ENCODE data around the gene PASK. TPM values are rescaled to one million over a fixed set of nuclear protein-coding genes. Genes with fewer than 3 reads are reported as not detected.

PASK gene
- total RNA-seq, 5 donors from 2014 or later (not counting 1 experiment from before 2014, with no cell fraction given) = 80.5 to 272 (median 167) TPM

DNA sequence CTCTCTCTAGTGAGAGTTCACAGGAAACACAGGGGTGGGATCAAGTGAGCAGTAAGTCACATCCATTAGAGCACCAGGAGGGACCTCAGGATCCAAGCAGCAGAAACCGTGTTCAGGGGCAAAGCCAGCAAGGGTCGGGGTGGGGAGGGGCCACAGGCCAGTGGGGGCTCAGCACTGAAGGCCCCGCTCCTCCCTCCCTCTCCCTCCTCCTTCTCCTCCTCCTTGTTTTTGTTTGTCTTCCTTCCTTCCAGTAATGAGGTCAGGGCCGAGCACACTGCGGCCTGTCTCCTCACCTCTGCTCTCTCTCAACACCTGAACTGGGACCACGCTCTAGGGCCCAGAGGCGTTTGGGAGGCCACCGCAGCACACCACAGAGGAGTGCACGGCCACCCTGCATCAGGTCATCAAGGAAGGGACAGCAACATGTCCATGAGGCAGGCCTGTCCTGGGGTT, 68.1 kb downstream of the PASK start:
- no peaks in the 10 kb centered on the region for H3K27me3 ChIP-seq (replicated peaks in 1 of 2; ENCODE audit: control insufficient read depth in 2 of 2, extremely low read depth in 1 of 2, insufficient read depth in 2 of 2, low read length in 1 of 2)
- H3K9me3 Mint-ChIP-seq = peaks cover 3 to 6% (median 6%) of the 10 kb centered on the region in 3 donors
- peak overlapping the region; percentile 69 to 70 for H3K27ac Mint-ChIP-seq
- DNase-seq = no peak
- H3K9me3 ChIP-seq = no peaks in the 10 kb centered on the region
- no peak overlapping the region for H3K4me3 Mint-ChIP-seq
- H3K27me3 Mint-ChIP-seq = no peaks in the 10 kb centered on the region
- ChIA-PET POLR2A (no interaction called here), CTCF (interaction anchor here in 1 of 2 donors (0.6 kb wide), 1 partner anchor 797 kb away, joined by 4 read pairs; no protein-coding TSS in a partner anchor)
- H3K27ac ChIP-seq (ENCODE audit: low read length) = no peak overlapping the region
- H3K4me3 ChIP-seq (ENCODE audit: control insufficient read depth in 1 of 2, extremely low read depth in 1 of 2, low read length in 1 of 2) = no peak overlapping the region
- WGBS (ENCODE audit: insufficient coverage) = 76% methylated on average over 8 of the region's 9 CpGs
- H3K4me1 Mint-ChIP-seq = peaks cover 11 to 32% (median 25%) of the 10 kb centered on the region in 3 donors
- H3K36me3 Mint-ChIP-seq = peaks cover 21% of the 10 kb centered on the region
- ATAC-seq (replicated peaks in 1 of 4) = peak in 1 of 4 experiments; percentile 20
- H3K4me1 ChIP-seq (ENCODE audit: control insufficient read depth in 1 of 2, extremely low read depth in 1 of 2, insufficient read depth in 2 of 2, low read length in 2 of 2) = peaks cover 0 to 14% of the 10 kb centered on the region in 2 experiments
- H3K36me3 ChIP-seq (ENCODE audit: control insufficient read depth in 2 of 2, extremely low read depth in 1 of 2, insufficient read depth in 1 of 2, low read length in 1 of 2) = peaks cover 0 to 3% of the 10 kb centered on the region in 2 donors

DNA sequence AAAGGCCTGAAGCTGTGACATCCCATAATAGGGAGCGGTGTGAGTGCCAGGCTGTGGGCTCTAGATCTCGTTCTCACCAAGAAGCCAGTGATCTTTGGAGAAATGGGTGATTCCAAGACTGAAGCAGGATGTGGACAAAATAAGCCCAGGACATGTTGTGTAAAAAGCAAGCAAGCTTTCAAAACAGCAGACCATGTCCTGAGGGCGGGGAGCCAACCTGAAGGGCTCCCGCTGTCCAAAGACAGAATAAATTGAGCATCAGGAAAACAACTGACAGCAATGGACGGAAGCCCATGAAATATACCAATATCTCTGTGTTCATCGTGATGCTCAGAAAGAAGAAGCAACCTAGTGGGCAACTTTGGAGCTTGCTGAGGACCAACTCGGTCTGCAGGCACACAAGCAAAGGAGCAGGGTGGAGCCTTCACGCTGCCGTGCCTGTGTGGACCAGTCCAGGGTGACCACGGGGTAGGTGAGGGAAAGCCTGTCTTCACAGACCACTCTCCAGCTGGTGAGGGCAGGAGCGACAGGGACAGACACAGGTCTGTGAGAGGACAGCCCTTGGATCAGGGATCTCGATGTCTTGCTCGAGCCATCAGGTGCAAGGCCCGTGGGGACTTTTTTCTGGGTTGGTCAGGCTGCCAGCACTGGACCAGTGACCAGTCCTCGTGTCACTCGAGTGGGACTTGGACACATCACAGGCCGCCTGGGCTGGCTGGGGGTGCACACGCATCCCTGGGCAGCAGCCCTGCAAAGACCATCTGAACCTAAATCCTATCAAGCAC, 68.7 kb downstream of the PASK start:
- no peak for ATAC-seq (replicated peaks in 1 of 4)
- CTCF ChIA-PET = interaction anchor here in 1 of 2 donors (0.6 kb wide), 1 partner anchor 798 kb away, joined by 4 read pairs; no protein-coding TSS in a partner anchor
- 92% methylated on average over 16 of the region's 18 CpGs for WGBS (ENCODE audit: insufficient coverage)

DNA sequence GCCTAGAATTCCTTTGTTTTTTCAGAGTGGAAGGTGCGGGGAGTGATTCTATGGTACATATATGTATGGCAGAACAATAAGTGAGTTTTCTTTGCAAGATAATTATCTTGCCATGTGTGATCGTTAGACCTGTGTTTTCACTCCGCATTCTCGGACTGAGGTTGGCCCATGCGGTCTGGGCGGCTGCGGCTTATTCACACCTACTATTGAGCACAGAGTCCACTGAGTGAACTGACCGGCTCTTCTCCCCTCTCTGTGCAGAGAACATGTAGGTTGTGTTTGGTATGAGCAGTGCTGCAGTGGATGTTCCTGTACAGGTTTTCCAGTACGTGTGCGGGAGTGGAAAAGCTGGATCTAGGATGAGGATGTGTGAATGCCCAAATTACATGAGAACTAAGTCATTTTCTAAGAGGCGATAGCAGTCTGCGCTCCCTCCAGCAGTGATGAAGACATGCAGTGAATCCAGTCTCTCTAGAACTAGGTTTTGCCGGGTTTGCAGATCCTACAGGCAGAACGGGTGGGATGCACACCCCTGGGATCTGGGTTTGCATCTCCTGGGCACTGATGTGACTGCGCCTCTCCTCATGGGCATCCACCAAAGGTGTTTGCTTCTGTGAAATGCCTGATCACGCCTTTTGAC, 74.3 kb downstream of the PASK start:
- ATAC-seq (replicated peaks in 1 of 4) (no peak), DNase-seq (no peak)
- H3K4me1 ChIP-seq (ENCODE audit: control insufficient read depth in 1 of 2, extremely low read depth in 1 of 2, insufficient read depth in 2 of 2, low read length in 2 of 2) = peaks cover 0 to 4% of the 10 kb centered on the region in 2 experiments
- no peaks in the 10 kb centered on the region for H3K27me3 ChIP-seq (replicated peaks in 1 of 2; ENCODE audit: control insufficient read depth in 2 of 2, extremely low read depth in 1 of 2, insufficient read depth in 2 of 2, low read length in 1 of 2)
- Mint-ChIP-seq H3K27ac (no peak overlapping the region), H3K4me1 (peaks cover 11 to 14% (median 12%) of the 10 kb centered on the region in 3 donors), H3K27me3 (no peaks in the 10 kb centered on the region), H3K9me3 (no peaks in the 10 kb centered on the region), H3K4me3 (no peak overlapping the region), H3K36me3 (peaks cover 19% of the 10 kb centered on the region)
- no peak overlapping the region for H3K4me3 ChIP-seq (ENCODE audit: control insufficient read depth in 1 of 2, extremely low read depth in 1 of 2, low read length in 1 of 2)
- 97% methylated on average over 8 of the region's 16 CpGs for WGBS (ENCODE audit: insufficient coverage)
- CTCF ChIA-PET = no interaction called here
- H3K9me3 ChIP-seq = no peaks in the 10 kb centered on the region
- no peak overlapping the region for H3K27ac ChIP-seq (ENCODE audit: low read length)
- POLR2A ChIA-PET = no interaction called here
- peaks cover 0 to 12% of the 10 kb centered on the region in 2 donors for H3K36me3 ChIP-seq (ENCODE audit: control insufficient read depth in 2 of 2, extremely low read depth in 1 of 2, insufficient read depth in 1 of 2, low read length in 1 of 2)

More for the DNA sequence above, 68.7 kb downstream of the PASK start:
- Histone ChIP-seq H3K4me3 (ENCODE audit: control insufficient read depth in 1 of 2, extremely low read depth in 1 of 2, low read length in 1 of 2) (no peak overlapping the region), H3K27ac (ENCODE audit: low read length) (no peak overlapping the region), H3K9me3 (no peaks in the 10 kb centered on the region), H3K4me1 (ENCODE audit: control insufficient read depth in 1 of 2, extremely low read depth in 1 of 2, insufficient read depth in 2 of 2, low read length in 2 of 2) (peaks cover 0 to 14% of the 10 kb centered on the region in 2 experiments), H3K36me3 (ENCODE audit: control insufficient read depth in 2 of 2, extremely low read depth in 1 of 2, insufficient read depth in 1 of 2, low read length in 1 of 2) (peaks cover 0 to 3% of the 10 kb centered on the region in 2 donors), H3K27me3 (replicated peaks in 1 of 2; ENCODE audit: control insufficient read depth in 2 of 2, extremely low read depth in 1 of 2, insufficient read depth in 2 of 2, low read length in 1 of 2) (no peaks in the 10 kb centered on the region)
- Mint-ChIP-seq H3K4me3 (no peak overlapping the region), H3K9me3 (peaks cover 3 to 6% (median 6%) of the 10 kb centered on the region in 3 donors), H3K27me3 (no peaks in the 10 kb centered on the region), H3K27ac (peak overlapping the region; percentile 49 to 69), H3K36me3 (peaks cover 21% of the 10 kb centered on the region), H3K4me1 (peaks cover 11 to 33% (median 25%) of the 10 kb centered on the region in 3 donors)
- no peak for DNase-seq
- POLR2A ChIA-PET = no interaction called here

DNA sequence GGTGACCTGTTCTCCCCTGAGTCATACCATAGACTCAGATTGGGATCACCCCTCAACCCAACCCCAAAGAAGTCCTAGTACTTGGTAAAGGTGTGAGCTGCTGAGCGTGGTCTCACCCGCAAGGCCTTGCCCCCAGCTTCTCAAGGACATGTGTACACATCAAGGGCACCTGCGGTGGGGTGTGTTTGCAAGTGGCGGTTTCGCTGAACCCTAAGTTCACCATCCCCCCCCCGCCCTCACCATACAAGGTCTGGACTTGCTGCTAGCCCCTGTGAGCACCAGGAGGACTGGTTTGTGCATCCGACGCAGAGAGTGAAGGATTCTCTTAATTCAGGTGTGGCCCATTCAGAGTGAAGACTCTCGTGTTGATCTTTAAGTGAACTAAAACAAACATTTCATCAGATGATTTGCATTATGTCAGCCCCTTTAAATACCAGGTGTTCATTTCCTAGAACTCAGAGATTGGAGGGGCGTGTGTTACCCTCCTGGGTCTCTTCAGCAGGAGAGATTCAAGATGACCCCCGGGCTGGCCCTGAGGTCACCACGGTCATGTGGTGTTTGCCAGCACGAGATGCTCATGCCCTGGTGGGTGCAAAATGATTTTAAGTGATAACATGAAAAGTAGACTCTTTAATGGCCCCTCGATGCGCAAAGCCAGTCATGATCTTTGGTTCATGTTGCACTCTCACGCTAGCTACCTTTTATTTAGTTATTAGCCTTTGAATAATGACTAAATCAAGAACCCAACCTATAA, 75.0 kb downstream of the PASK start:
- H3K27ac Mint-ChIP-seq = no peak overlapping the region
- peaks cover 11 to 14% (median 11%) of the 10 kb centered on the region in 3 donors for H3K4me1 Mint-ChIP-seq
- Histone ChIP-seq H3K4me3 (ENCODE audit: control insufficient read depth in 1 of 2, extremely low read depth in 1 of 2, low read length in 1 of 2) (no peak overlapping the region), H3K4me1 (ENCODE audit: control insufficient read depth in 1 of 2, extremely low read depth in 1 of 2, insufficient read depth in 2 of 2, low read length in 2 of 2) (peaks cover 0 to 4% of the 10 kb centered on the region in 2 experiments), H3K36me3 (ENCODE audit: control insufficient read depth in 2 of 2, extremely low read depth in 1 of 2, insufficient read depth in 1 of 2, low read length in 1 of 2) (peaks cover 0 to 12% of the 10 kb centered on the region in 2 donors), H3K27ac (ENCODE audit: low read length) (no peak overlapping the region), H3K9me3 (no peaks in the 10 kb centered on the region), H3K27me3 (replicated peaks in 1 of 2; ENCODE audit: control insufficient read depth in 2 of 2, extremely low read depth in 1 of 2, insufficient read depth in 2 of 2, low read length in 1 of 2) (peaks cover 0 to 5% of the 10 kb centered on the region in 2 experiments)
- peaks cover 19% of the 10 kb centered on the region for H3K36me3 Mint-ChIP-seq
- 100% methylated on average over 4 of the region's 16 CpGs for WGBS (ENCODE audit: insufficient coverage)
- H3K27me3 Mint-ChIP-seq = no peaks in the 10 kb centered on the region
- ChIA-PET POLR2A (no interaction called here), CTCF (interaction anchor here in 1 of 2 donors (0.7 kb wide), 1 partner anchor 62 kb away, joined by 3 read pairs; no protein-coding TSS in a partner anchor)
- no peaks in the 10 kb centered on the region for H3K9me3 Mint-ChIP-seq
- no peak overlapping the region for H3K4me3 Mint-ChIP-seq
- ATAC-seq (replicated peaks in 1 of 4) (no peak), DNase-seq (no peak)

DNA sequence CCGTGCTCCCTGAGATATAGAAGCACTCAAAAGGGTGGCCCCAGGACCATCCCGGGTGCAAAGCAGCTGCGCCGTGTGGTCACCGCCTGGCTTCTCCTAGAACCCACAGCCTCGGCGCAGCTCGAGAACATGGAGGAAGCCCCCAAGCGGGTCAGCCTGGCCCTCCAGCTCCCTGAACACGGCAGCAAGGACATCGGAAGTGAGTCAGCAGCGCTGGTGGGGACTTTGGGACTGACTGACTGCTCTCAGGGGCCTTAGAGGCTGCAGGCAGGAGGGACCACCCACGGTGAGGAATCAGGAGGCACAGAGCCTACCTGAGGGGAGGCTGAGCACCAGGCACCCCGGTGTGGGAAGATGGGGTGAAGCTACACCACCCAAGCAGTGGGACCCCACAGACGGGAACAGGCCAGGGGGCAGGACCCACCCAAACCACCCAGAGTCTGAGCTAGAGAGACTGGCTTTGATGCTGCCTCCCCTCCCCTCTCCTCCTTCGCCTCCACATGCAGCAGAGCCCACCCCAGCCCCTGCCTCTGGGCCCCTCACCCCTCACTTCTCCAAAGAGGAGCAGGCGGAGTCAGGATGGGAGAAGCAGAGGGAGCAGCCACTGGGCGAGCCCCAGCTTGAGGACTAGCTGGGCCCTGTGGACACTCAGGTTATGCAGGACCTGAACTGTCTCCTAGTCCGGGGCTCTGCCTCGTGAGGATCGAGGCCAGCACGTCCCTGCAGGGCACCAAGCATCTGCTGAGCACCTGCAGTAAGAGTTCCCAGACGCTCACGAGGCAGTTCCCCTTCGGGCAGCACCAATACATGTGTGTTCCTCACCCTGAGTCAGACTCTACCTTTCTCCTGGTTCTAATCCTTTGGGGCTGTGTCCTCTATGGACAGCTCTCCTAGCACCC, 75.9 kb downstream of the PASK start:
- no peaks in the 10 kb centered on the region for H3K27me3 Mint-ChIP-seq
- POLR2A ChIA-PET = no interaction called here
- WGBS (ENCODE audit: insufficient coverage) = 87% methylated on average over 20 of the region's 25 CpGs

More for the DNA sequence above, 75.9 kb downstream of the PASK start:
- no peaks in the 10 kb centered on the region for H3K9me3 ChIP-seq
- H3K9me3 Mint-ChIP-seq = no peaks in the 10 kb centered on the region
- DNase-seq = peak in 2 of 35 experiments; percentile 13 to 20
- peaks cover 0 to 6% of the 10 kb centered on the region in 2 experiments for H3K27me3 ChIP-seq (replicated peaks in 1 of 2; ENCODE audit: control insufficient read depth in 2 of 2, extremely low read depth in 1 of 2, insufficient read depth in 2 of 2, low read length in 1 of 2)
- peaks cover 0 to 12% of the 10 kb centered on the region in 2 donors for H3K36me3 ChIP-seq (ENCODE audit: control insufficient read depth in 2 of 2, extremely low read depth in 1 of 2, insufficient read depth in 1 of 2, low read length in 1 of 2)
- no peak overlapping the region for H3K4me3 ChIP-seq (ENCODE audit: control insufficient read depth in 1 of 2, extremely low read depth in 1 of 2, low read length in 1 of 2)
- peaks cover 19% of the 10 kb centered on the region for H3K36me3 Mint-ChIP-seq
- ATAC-seq (replicated peaks in 1 of 4) = no peak
- H3K27ac Mint-ChIP-seq = no peak overlapping the region
- H3K4me1 Mint-ChIP-seq = peaks cover 9 to 11% (median 10%) of the 10 kb centered on the region in 3 donors
- H3K4me1 ChIP-seq (ENCODE audit: control insufficient read depth in 1 of 2, extremely low read depth in 1 of 2, insufficient read depth in 2 of 2, low read length in 2 of 2) = peaks cover 0 to under 1% of the 10 kb centered on the region in 2 experiments
- H3K27ac ChIP-seq (ENCODE audit: low read length) = no peak overlapping the region
- CTCF ChIA-PET = interaction anchor here in 1 of 2 donors (0.7 kb wide), 1 partner anchor 61 kb away, joined by 3 read pairs; no protein-coding TSS in a partner anchor
- H3K4me3 Mint-ChIP-seq = no peak overlapping the region

All from T-cell (primary cell).